Measurements from ENCODE around the gene APOE.
"Not testable (repeated sequence)": the region's sequence is repeated elsewhere in the genome, so short reads cannot be mapped to it uniquely, and the experiment has no call there.

DNA sequence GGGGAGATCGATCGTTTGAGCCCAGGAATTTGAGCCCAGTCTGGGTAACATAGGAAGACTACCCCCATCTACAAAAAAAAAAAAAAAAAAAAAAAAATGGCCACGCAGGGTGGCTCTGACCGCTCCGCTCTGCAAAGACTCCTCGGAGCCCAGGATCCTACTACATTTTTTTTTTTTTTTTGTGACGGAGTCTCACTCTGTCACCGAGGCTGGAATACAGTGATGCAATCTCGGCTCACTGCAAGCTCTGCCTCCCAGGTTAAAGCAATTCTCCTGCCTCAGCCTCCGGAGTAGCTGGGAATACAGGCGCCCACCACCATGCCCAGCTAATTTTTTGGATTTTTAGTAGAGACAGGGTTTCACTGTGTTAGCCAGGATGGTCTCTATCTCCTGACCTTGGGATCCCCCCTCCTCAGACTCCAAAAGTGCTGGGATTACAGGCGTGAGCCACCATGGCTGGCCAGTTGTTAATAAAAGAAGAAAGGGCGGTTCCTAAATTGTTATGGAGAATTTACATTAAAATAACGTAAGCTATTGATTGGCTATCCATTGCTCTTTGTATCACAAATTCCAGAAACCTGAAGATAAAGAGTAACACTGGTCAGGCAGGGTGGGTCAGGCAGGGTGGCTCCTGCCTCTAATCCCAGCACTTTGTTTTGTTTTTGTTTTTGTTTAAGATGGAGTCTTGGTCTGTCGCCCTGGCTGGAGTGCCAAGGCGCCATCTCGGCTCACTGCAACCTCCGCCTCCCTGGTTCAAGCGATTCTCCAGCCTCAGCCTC lies 22.8 kb upstream of the APOE start:
- TF ChIP-seq CTCF (IDR thresholded peaks at IDR 0.05; ENCODE audit: low read depth, low read length); EZH2phosphoT487 (IDR thresholded peaks at IDR 0.05; ENCODE audit: low read depth): not testable (repeated sequence)
